ENCODE measurements around the gene DCXR. TPM values are rescaled to one million over a fixed set of nuclear protein-coding genes. Genes with fewer than 3 reads are reported as not detected.

DCXR gene
- total and polyA plus RNA-seq, 2 of the 13 experiments (the other 11 are each of a cell fraction or from before 2014, with no cell fraction given), result 287 to 311 TPM

GRCh38 chr17:82080048-82080788 is 42.7 kb upstream of the DCXR start (continued):
- TF ChIP-seq AGO2 (optimal IDR thresholded peaks at IDR 0.05; ENCODE audit: low read depth, low read length) (peak; percentile 75), ZNF382 (CRISPR knock-in tag; IDR thresholded peaks at IDR 0.05; ENCODE audit: borderline replicate concordance) (no peak), SRSF4 (IDR thresholded peaks at IDR 0.05; ENCODE audit: low read depth, low read length, poor library complexity, severe bottlenecking) (no peak), CSRNP1 (CRISPR knock-in tag; IDR thresholded peaks at IDR 0.05) (no peak), RBM22 (optimal IDR thresholded peaks at IDR 0.05; ENCODE audit: low read length) (peak; percentile 79), ZNF275 (CRISPR knock-in tag; IDR thresholded peaks at IDR 0.05; ENCODE audit: borderline replicate concordance) (no peak), FOXO4 (CRISPR knock-in tag; conservative IDR thresholded peaks at IDR 0.05) (no peak), SOX6 (IDR thresholded peaks at IDR 0.05) (no peak), SOX6 (CRISPR knock-in tag; IDR thresholded peaks at IDR 0.05) (no peak), ZNF414 (CRISPR knock-in tag; IDR thresholded peaks at IDR 0.05) (no peak), ZNF7 (CRISPR knock-in tag; IDR thresholded peaks at IDR 0.05) (no peak), ZFX (CRISPR knock-in tag; IDR thresholded peaks at IDR 0.05; ENCODE audit: low read depth) (no peak), ZMYM4 (CRISPR knock-in tag; IDR thresholded peaks at IDR 0.05) (no peak), HNRNPLL (IDR thresholded peaks at IDR 0.05; ENCODE audit: low read depth, low read length, poor library complexity, severe bottlenecking) (peak; percentile 8), POLR2G (IDR thresholded peaks at IDR 0.05; ENCODE audit: low read depth, low read length) (peak; percentile 41; the same call in 1 of the 2 replicates), CREB3 (CRISPR knock-in tag; IDR thresholded peaks at IDR 0.05) (no peak), JUNB (CRISPR knock-in tag; IDR thresholded peaks at IDR 0.05; ENCODE audit: borderline replicate concordance) (no peak)
- TF ChIP-seq, protein P1, sequence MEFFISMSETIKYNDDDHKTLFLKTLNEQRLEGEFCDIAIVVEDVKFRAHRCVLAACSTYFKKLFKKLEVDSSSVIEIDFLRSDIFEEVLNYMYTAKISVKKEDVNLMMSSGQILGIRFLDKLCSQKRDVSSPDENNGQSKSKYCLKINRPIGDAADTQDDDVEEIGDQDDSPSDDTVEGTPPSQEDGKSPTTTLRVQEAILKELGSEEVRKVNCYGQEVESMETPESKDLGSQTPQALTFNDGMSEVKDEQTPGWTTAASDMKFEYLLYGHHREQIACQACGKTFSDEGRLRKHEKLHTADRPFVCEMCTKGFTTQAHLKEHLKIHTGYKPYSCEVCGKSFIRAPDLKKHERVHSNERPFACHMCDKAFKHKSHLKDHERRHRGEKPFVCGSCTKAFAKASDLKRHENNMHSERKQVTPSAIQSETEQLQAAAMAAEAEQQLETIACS (CRISPR knock-in tag; IDR thresholded peaks at IDR 0.05), result no peak
